GM19452 (cell line): Measurements from ENCODE around the gene PPM1B.
"Not testable (repeated sequence)": the region's sequence is repeated elsewhere in the genome, so short reads cannot be mapped to it uniquely, and the experiment has no call there.

Source experiments
- ATAC-seq: cut with Tn5 transposase; IDR thresholded peaks from one replicate; pipeline ENCODE4 v1.9.1; 2021; ENCODE audit not compliant: unreplicated experiment

The PPM1B gene

GRCh38 chr2:44168681-44169154, at the start of gene PPM1B:
Gene PPM1B (plus strand): TSS chr2:44168875. CDS start chr2:44201200, 32,325 bp downstream.
- ATAC-seq, result peak; percentile 64

- ATAC-seq, result no peak
Measured at GRCh38 chr2:44119878-44120277, 48.8 kb upstream of the PPM1B start.

GRCh38 chr2:44120428-44120827, 48.2 kb upstream of the PPM1B start:
- ATAC-seq, result no peak

GRCh38 chr2:44121899-44122298, 46.8 kb upstream of the PPM1B start:
- no peak for ATAC-seq

- no peak for ATAC-seq
Measured at GRCh38 chr2:44124500-44124899, 44.2 kb upstream of the PPM1B start.

GRCh38 chr2:44126106-44126797, 42.4 kb upstream of the PPM1B start:
- ATAC-seq, result no peak

- ATAC-seq, result no peak
Measured at GRCh38 chr2:44130441-44130840, 38.2 kb upstream of the PPM1B start.

GRCh38 chr2:44131177-44131576, 37.5 kb upstream of the PPM1B start:
- ATAC-seq, result no peak

GRCh38 chr2:44133602-44134001, 35.1 kb upstream of the PPM1B start:
- not testable (repeated sequence) for ATAC-seq

- ATAC-seq, result no peak
Measured at GRCh38 chr2:44134848-44135247, 33.8 kb upstream of the PPM1B start.

GRCh38 chr2:44135296-44135695, 33.4 kb upstream of the PPM1B start:
- no peak for ATAC-seq

GRCh38 chr2:44135771-44136170, 32.9 kb upstream of the PPM1B start:
- no peak for ATAC-seq

- no peak for ATAC-seq
Measured at GRCh38 chr2:44136252-44136651, 32.4 kb upstream of the PPM1B start.

- no peak for ATAC-seq
Measured at GRCh38 chr2:44137048-44137447, 31.6 kb upstream of the PPM1B start.

GRCh38 chr2:44137872-44138551, 30.7 kb upstream of the PPM1B start:
- no peak for ATAC-seq

GRCh38 chr2:44139741-44140140, 28.9 kb upstream of the PPM1B start:
- no peak for ATAC-seq

GRCh38 chr2:44142306-44142705, 26.4 kb upstream of the PPM1B start:
- ATAC-seq, result no peak

GRCh38 chr2:44143701-44144100, 25.0 kb upstream of the PPM1B start:
- ATAC-seq, result no peak

- ATAC-seq, result no peak
Measured at GRCh38 chr2:44148999-44149398, 19.7 kb upstream of the PPM1B start.

GRCh38 chr2:44150473-44150872, 18.2 kb upstream of the PPM1B start:
- no peak for ATAC-seq

- no peak for ATAC-seq
Measured at GRCh38 chr2:44152865-44153669, 15.6 kb upstream of the PPM1B start.
